ENCODE data around the gene ZNRD2. TPM values are rescaled to one million over a fixed set of nuclear protein-coding genes. Genes with fewer than 3 reads are reported as not detected.

ZNRD2 gene
- total RNA-seq, 4 donors from 2014 or later: 24.2 to 66.2 (median 35.1) TPM

- TF ChIP-seq, protein P1, sequence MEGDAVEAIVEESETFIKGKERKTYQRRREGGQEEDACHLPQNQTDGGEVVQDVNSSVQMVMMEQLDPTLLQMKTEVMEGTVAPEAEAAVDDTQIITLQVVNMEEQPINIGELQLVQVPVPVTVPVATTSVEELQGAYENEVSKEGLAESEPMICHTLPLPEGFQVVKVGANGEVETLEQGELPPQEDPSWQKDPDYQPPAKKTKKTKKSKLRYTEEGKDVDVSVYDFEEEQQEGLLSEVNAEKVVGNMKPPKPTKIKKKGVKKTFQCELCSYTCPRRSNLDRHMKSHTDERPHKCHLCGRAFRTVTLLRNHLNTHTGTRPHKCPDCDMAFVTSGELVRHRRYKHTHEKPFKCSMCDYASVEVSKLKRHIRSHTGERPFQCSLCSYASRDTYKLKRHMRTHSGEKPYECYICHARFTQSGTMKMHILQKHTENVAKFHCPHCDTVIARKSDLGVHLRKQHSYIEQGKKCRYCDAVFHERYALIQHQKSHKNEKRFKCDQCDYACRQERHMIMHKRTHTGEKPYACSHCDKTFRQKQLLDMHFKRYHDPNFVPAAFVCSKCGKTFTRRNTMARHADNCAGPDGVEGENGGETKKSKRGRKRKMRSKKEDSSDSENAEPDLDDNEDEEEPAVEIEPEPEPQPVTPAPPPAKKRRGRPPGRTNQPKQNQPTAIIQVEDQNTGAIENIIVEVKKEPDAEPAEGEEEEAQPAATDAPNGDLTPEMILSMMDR (IDR thresholded peaks at IDR 0.05; ENCODE audit: low read depth): no peak
These were observed 18.1 kb downstream of the ZNRD2 start for GRCh38 chr11:65588199-65589054.

DNA sequence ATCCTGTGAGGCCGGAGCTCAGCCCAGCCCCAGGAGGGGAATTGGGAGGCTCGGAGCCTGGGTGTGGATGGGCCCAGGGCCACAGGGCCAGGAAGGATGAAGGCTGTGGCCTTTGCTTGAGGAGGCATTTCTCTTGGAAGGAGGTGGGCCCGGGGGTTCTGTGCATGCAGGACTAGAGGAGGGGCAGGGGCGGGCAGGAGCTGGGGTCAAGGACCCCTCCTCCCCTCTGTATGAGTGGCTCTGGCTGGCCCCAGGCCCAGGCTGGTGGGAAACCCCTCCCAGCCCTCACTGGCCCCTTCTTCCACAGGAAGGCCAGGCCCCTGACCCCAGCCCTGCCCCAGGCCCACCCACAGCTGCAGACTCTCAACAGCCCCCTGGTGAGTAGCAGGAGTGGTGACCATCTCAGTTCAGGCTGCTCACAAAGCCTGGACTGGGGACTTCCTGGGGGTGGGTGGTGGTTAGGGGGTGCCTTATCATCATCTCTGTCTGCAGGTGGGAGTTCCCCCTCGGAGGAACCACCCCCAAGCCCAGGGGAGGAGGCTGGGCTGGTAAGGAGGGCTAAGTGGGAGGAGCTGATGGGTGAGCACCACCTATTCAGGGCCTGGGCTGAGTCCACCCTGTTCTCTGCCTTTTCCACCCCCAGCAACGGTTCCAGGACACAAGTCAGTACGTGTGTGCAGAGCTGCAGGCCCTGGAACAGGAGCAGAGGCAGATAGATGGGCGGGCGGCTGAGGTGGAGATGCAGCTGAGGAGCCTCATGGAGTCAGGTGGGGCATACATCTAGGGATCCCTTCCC is 19.4 kb downstream of the ZNRD2 start:
- TF ChIP-seq, protein P1 (IDR thresholded peaks at IDR 0.05; ENCODE audit: low read depth): no peak

DNA sequence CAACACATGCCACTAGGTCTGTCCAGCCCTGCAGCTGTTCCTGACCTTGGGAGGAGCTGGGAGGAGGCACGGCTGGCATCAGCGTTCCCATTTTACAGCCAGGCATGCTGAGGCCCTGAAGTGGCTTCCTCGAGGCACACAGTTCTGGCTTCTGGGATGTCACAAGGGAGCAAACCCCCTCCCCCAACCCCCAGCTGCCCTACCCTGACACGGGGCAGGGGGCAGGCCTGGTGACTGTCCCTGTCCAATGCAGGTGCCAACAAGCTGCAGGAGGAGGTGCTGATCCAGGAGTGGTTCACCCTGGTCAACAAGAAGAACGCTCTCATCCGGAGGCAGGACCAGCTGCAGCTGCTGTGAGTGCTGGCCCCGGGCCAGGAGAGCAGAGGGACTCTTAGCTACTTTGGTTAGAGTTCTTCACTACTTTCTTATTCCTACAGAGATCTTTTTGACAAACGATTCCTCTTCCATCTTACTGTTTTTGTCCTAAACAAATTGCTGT is 20.0 kb downstream of the ZNRD2 start:
- TF ChIP-seq, protein P1 (IDR thresholded peaks at IDR 0.05; ENCODE audit: low read depth): no peak

- TF ChIP-seq, protein P1 (IDR thresholded peaks at IDR 0.05; ENCODE audit: low read depth): no peak
These were observed 21.9 kb downstream of the ZNRD2 start for GRCh38 chr11:65591939-65592857.

DNA sequence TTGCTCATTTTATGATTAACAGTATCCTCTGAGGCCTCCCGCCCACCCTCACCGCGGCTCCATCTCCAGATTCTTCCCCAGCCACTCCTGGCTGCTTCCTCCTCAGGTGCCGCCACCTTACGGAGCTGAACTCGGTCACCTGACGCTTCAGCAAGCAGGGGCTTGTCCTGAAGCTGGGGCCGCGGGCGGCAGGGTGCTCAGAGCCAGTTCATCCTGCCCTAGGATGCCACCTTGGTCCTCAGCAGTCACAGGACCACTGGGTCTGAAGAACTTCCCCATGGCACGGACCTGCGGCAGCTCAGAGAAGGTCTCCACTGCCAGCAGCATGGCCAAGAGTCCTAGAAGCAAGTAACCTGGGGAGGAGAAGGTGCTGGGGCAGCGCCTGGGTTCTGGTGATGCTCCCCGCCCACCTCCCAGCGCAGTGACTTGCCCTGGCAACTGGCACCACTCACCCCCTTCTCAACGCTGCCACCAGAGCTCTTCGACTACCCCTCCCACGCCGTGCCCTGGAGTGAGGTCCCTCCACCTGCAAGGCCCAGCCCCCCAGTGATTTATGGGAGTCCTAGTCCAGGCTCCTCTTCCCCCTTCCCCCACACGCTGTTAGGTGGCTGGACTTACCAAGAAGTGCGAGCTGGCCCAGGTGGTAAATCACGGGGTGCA is 22.7 kb downstream of the ZNRD2 start:
- TF ChIP-seq, protein P1 (IDR thresholded peaks at IDR 0.05; ENCODE audit: low read depth): no peak

DNA sequence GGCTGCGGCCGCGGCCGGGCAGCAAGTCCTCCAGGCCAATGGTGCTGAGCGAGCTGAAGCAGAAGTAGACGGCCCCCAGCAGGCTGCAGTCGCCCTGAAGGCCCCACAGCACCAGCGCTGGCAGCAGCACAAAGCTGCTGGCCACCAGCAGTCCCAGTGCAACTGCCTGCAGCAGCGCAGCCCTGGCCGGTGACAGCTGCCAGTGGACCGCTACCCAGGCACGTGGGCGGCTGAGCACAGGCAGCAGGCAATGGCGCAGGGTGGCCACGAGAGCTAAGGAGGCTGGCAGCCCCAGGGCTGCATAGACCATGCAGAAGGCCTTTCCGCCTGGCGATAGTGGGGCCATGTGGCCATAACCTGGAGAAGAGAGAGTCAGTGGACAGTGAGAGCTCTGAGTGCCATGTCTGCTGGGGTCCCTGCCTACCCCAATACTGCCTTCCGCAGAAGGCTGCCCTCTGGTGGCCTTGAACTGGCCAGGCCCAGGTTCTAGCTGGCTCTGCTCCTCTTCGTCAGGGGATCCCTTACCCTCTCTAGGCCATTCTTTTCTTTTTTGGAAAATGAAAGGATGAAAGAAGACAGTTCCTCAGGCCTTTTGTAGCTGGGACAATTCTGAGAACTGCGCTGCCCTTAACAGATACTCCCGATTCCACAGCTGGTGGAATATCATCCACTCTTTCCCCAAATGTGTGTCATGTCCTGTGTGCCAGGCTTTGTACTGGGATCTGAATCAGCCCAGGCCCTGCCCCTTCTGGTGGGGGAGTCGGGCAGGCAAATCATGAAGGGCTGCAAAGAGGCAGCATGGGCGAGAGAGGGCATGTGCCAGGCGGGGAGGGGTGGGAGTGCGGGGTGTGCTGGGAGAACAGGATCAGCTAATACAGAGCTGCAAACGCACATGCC is 23.5 kb downstream of the ZNRD2 start:
- TF ChIP-seq, protein P1 (IDR thresholded peaks at IDR 0.05; ENCODE audit: low read depth): no peak

Data from subcutaneous adipose tissue (tissue), 4 donors.